Left ventricle myocardium superior (tissue), 1 donor: ENCODE data around the gene SFXN3. TPM values are rescaled to one million over a fixed set of nuclear protein-coding genes. Genes with fewer than 3 reads are reported as not detected.
"Not testable (repeated sequence)": the region's sequence is repeated elsewhere in the genome, so short reads cannot be mapped to it uniquely, and the experiment has no call there.

Experiments used
- ATAC-seq: fragments of 200-7000 bp; cut with Tn5 transposase; one replicate; pipeline ENCODE4 v1.9.1; 2020; ENCODE audit warnings: mild to moderate bottlenecking, moderate library complexity
- DNase-seq: peaks from one replicate; pipeline ENCODE4 v3.0.0-alpha.2; 2020
- intact Hi-C: fragments of 100-400 bp; cut with micrococcal nuclease; formaldehyde crosslinking; loops from one replicate; pipeline ENCODE4 v1.11.0; 2022
- total RNA-seq: library from RNA; stranded (reverse); fragmentation: NEBNext Ultra II Directional; extraction: Animal tissue kit (Norgen Biotek cat#: 25700); gene quantifications from one replicate; pipeline ENCODE4 v1.2.1, GENCODE V29; 2021
- donor health status: DM: no; HTN: yes; CAD: no; lungs with severe emphysema.

Gene SFXN3
- total RNA-seq, 1 donor from 2014 or later: 11.0 TPM

- ATAC-seq (no peak), DNase-seq (no peak)
- intact Hi-C loops: no loop called here
These were observed 422 bp upstream of the SFXN3 start for GRCh38 chr10:101030496-101031127.

DNA sequence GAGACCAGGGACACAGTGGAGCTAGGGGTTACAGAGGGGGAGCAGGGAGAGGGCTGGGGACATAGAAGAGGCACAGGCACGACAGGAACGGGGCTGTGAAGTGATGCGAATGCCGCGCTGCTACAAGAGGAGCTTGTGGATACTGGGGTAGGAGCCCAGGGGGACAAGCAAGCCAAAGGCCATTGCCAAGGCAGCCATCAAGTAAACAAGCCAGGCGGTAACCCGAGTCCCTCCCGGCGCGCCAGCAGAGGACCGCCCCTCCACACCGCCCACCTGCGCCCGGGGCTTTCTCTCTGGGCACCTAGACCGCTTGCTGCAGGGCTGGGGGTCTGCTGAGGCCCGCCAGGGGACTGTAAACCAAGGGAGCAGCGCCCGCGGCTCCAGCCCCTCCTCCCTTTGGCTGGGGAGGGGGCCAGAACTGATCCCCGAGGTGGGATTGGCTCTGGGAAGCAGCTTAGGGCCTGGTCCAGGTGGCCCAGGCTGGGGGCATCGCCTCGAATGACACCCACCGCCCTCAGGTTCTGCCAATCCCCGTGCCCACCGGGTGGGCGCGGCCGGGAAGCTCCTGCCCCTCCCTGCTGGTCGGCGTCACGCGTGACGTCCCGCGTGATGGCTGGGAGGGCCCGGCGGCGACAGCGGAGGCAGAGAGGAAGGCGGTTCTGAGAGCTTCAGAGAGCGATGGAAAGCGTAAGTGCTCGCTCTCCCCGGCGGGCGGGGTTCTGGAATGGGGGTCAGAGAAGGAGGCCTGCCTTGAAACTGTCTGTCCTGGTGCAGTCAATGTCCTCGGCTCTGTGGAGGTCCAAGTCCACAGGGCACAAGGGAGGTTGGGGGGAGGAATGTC is 982 bp downstream of the SFXN3 start:
- DNase-seq (peak; percentile 91), ATAC-seq (peak; percentile 78)
- intact Hi-C loops: no loop called here

DNA sequence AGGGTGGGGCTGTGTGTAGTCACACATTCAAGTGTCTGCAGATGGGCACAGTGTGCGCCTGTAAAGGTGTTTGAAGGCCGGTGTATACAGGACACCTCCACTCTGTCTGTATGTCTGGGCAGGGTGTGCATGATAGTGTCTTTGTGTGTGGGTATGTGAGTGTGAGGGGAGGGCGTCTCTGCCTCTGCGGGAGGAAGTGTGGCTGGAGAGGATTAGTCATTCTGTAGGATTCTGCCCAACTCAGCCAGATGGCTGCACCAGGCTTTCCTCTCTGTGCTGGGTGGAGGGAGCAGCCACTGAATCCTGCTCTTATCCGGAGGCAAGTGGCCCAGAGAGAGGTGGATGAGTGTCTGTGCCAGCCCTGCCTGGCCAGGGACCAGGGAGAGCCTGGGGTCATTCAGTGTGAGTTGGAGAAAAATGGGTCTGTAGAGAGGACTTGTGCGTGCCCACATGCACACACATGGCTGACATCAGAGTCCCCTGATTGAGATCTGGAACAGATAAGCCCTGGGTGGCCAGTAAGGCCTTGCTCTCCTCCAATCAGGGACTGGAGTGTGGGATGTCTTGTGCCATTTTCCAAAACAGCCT is 1.7 kb downstream of the SFXN3 start:
- ATAC-seq (peak; percentile 70), DNase-seq (peak; percentile 66)
- intact Hi-C loops: no loop called here

GRCh38 chr10:101033276-101033675 is 2.2 kb downstream of the SFXN3 start:
- intact Hi-C loops: no loop called here
- ATAC-seq: no peak
- DNase-seq: no peak

GRCh38 chr10:101034404-101034803 is 3.4 kb downstream of the SFXN3 start:
- DNase-seq, ATAC-seq, intact Hi-C loops: not testable (repeated sequence)

DNA sequence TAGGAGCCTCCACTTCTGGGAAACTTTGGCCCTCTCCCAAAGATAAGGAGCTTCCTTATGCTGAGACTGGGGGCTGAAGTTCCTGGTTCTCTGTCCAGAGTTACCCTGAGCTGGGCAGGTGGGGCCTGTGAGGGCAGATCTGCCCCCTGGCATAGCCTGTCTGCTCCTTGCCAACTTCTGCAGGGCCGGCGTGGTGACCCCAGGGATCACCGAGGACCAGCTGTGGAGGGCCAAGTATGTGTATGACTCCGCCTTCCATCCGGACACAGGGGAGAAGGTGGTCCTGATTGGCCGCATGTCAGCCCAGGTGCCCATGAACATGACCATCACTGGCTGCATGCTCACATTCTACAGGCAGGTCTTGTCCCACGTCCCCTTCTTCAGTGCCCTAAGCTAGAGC is 4.3 kb downstream of the SFXN3 start:
- intact Hi-C loops: no loop called here
- ATAC-seq (no peak), DNase-seq (no peak)

GRCh38 chr10:101035916-101036702 is 5.1 kb downstream of the SFXN3 start:
- no peak for ATAC-seq
- DNase-seq: no peak
- intact Hi-C loops: no loop called here

- no peak for DNase-seq
- intact Hi-C loops: no loop called here
- ATAC-seq: no peak
These were observed 5.7 kb downstream of the SFXN3 start for GRCh38 chr10:101036726-101037125.

DNA sequence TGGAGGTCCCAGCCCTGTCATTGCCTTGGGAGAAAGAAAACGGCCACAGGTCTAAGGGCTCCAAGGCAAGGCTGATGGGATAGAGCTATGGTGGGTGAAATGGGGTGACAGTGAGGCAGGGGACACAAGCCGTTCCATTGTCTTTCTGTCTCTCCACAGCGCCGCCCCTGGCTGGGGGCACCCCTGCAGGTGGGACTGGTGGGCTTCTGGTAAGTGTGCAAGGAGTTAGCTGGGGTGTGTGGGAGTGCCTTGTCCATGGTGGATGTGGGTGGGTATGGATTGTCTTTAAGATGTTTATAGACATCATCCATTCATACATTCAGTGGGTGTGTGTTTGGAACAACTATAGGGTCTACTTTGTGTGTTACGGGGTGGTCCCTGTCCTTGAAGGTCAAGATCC is 7.5 kb downstream of the SFXN3 start:
- DNase-seq (no peak), ATAC-seq (no peak)
- intact Hi-C loops: no loop called here

GRCh38 chr10:101040061-101040460 is 9.0 kb downstream of the SFXN3 start:
- intact Hi-C loops: no loop called here
- DNase-seq (no peak), ATAC-seq (no peak)

GRCh38 chr10:101040851-101041250 is 9.8 kb downstream of the SFXN3 start:
- DNase-seq (no peak), ATAC-seq (no peak)
- intact Hi-C loops: no loop called here

DNA sequence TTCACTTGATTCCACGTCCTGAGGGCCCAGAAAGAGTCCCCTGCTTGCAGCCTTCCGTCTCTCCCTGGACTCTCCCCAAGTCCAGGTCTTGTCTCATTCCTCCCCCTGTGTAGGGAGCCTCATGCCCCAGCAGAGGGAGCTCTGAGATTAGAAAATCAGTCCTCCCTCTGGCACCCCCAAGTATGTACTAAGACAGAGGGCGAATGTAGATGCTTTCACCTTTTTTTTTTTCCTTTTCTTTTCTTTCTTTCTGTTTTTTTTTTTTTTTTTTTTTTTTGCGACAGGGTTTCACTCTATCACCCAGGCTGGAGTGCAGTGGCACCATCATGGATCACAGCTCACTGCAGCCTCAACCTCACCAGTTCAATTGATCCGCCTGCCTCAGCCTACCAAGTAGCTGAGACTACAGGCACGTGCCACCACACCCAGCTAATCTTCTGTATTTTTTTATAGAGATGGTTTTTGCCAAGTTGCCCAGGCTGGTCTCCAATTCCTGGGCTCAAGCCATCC is 10.3 kb downstream of the SFXN3 start:
- intact Hi-C loops: no loop called here
- ATAC-seq (peak; percentile 80), DNase-seq (peak; percentile 75)

- intact Hi-C loops: no loop called here
- ATAC-seq (no peak), DNase-seq (no peak)
These were observed 11.1 kb downstream of the SFXN3 start for GRCh38 chr10:101042118-101042517.

GRCh38 chr10:101042667-101043362 is 11.8 kb downstream of the SFXN3 start:
- DNase-seq (peak; percentile 97), ATAC-seq (peak; percentile 93)
- intact Hi-C loops: no loop called here

DNA sequence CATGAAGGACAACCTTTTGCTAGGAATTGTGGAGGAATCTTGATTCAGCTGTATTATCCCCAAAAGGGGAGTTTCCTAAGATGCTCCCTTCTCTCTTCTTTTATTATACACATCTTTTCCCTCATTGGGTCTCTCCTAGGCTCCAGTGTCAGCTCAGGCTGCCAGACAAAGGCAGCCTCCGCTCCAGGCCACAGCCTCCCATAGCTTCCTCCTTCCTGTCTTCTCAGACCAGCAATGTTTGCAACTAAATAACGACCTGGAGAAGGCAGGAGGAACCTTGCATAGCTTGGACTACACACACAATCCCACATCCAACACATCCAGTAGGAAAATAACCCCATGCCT is 12.3 kb downstream of the SFXN3 start:
- intact Hi-C loops: no loop called here
- no peak for ATAC-seq
- DNase-seq: no peak

DNA sequence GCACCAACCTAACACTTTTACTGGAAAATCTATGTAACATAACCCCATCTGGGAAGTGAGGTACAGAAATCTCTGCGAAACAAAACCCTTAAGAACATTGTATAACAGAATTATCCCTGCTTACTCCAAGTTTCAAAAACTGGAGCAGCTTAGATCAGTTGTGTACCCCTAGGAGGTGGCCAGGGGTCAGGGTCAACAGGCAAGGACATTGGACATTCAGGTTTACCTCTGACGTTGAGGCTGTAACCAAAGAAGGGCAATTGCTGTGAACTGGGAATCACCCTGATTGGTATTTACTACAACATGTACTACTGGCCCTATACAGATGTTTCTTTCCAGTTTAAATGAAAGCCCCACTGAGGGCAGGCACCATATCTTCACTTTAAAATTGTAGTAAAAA is 13.1 kb downstream of the SFXN3 start:
- ATAC-seq (no peak), DNase-seq (no peak)
- intact Hi-C loops: no loop called here

DNA sequence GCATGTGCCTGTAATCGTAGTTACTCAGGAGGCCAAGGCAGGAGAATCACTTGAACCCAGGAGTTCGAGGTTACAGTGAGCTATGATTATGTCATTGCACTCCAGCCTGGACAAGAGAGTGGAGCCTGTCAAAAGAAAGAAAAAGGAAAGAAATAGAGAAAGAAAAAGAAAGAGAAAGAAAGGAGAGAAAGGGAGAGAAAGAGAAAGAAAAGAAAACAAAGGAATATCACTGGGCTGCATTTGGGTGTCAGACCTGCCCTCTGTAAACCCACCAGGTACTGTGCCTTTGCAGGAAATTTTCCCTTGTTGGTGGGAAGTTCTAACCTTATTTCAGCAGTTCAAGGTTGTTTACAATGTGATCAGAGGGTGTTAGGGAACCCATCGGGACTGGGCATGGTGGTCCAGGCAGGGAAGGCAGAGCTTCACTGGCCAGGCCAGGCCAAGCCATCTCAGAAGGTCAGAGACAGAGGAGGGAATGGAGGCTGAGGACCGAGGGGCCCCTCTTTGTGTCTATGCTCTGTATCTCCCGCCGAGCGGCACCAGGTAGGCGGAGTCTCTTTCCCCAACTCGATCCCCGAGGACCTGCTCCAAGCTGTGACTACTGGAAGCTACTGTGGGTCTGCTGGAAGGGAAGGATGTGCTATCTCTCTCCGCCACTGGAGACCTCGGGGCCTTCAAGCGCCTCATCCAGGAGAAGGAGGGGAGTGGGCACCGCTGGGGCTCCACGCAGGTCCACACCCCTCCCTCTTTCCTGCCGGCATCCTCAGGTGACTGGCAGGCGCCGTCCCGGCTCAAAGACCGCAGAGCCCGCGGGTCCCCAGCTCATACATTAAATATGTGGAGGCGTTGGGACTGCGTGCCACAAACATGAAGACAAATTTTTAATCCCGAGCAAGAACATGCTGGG is 15.6 kb downstream of the SFXN3 start:
- DNase-seq: no peak
- intact Hi-C loops: no loop called here
- ATAC-seq: no peak

GRCh38 chr10:101047268-101047667 is 16.2 kb downstream of the SFXN3 start:
- ATAC-seq: no peak
- DNase-seq: no peak
- intact Hi-C loops: no loop called here
